Skeletal muscle cell (primary cell): ENCODE results near the gene ARHGEF7.

Experiments
- DNase-seq: peaks from one replicate; pipeline ENCODE4 v3.0.0-alpha.2; 2010; ENCODE audit warnings: low read depth
- H3K4me3 ChIP-seq: 2 replicates; pipeline ENCODE4 v1.5.1; 2011; ENCODE audit warnings: low read depth, mild to moderate bottlenecking, control low read depth, low read length, moderate library complexity

The ARHGEF7 gene

DNA sequence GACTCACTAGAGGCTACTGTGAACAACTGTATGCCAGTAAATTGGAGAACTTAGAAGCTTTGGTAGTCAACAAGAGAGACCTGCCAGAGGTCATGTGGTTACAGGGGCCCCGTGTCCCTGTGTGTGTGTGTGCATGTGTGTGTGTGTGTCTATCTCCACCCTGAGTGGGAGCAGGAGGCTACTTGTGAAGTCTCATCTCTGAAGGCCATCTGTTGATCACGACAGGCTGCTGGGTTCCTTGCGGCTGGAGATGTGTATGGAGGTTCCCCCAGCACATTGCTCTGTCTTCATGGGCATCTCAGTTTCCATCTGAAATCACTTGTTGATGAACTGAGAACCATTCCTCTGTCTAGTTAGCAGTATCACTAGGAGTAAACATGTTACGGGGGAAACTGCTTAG is 147.2 kb downstream of the ARHGEF7 start:
- DNase-seq, result no peak
- H3K4me3 ChIP-seq, result no peak overlapping the region

DNA sequence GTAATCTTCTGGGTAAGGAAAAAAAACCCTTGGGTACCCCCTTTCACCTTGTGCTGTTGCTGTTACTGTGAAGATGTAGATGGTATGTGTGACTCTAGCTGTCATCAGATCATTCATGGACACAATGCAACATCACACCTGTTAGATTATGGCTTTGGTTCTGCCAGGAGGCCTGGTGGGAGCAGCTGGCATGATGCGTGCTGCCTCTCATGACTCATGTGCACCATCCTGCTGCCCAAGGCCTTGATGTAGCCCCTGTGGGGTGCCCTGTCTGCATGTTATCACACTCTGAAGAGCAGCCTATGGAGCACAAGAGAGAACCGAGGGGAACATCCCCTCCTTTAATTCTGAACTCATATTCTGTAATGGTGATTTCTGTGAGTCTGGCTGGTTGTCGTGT is 147.6 kb downstream of the ARHGEF7 start:
- no peak overlapping the region for H3K4me3 ChIP-seq
- DNase-seq, result no peak

DNA sequence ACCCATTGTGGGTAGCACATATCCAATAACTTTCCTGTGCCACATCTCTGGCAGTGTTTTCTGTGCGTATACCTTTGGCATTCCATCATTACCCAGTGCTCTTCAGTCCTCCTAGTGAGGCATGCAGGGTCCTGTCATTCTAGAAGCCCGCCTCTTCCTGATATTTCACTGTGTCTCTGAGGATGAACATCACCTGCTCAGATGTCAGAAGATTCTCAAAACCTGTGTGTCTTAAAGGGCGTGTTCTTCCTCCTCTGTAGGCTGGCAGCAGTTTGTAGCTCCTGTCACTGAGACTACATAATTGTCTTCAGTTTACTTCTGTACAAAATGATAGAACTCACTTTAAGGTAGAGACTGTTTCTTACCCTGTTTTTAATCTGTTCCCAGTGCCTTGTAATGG is 148.5 kb downstream of the ARHGEF7 start:
- DNase-seq, result no peak
- H3K4me3 ChIP-seq, result no peak overlapping the region

DNA sequence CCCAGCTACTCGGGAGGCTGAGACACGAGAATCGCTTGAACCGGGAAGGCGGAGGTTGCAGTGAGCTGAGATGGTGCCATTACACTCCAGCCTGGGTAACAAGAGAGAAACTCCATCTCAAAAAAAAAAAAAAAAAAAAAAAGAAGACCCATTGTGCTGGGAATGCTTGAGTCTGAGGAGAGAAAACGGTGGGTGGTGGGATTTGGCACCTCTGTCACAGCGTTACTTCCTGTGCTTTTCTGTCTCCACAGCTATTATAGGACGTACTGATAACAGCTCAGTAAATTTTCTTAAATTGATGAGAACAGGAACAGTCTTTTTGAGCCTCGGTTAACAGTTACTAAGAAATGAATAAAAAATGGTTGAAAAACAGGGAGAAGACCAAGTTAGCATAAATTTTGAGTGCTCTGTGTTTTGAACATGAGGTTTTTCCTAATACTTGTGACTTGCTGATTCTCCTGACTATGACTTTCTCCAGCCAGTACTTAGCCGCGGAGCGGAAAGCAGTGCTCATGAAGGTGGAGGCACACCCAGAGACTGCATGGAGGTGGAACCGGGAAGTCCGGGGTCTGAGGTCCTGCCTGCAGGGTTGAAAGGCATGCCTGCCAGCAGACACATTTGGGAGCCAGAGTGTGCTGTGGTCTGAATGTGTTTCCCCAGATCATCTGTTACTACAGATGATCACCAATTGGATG is 150.0 kb downstream of the ARHGEF7 start:
- no peak overlapping the region for H3K4me3 ChIP-seq
- DNase-seq, result no peak

DNA sequence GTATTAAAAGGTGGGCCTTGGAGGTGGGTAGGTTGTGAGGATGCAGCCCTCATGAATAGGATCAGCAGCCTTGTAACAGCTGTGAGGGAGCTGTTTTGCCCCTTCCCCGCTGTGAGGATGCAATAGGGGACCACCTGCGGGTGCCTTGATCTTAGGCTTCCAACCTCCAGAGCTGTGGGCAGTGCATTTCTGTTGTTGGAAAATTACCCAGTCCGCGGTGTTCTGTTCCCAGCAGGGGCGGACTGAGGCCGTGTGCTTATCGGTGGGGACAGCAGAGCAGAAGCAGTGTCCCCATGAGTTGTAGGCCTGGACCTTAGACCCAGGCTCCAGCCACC is 150.6 kb downstream of the ARHGEF7 start:
- no peak for DNase-seq
- H3K4me3 ChIP-seq, result no peak overlapping the region

DNA sequence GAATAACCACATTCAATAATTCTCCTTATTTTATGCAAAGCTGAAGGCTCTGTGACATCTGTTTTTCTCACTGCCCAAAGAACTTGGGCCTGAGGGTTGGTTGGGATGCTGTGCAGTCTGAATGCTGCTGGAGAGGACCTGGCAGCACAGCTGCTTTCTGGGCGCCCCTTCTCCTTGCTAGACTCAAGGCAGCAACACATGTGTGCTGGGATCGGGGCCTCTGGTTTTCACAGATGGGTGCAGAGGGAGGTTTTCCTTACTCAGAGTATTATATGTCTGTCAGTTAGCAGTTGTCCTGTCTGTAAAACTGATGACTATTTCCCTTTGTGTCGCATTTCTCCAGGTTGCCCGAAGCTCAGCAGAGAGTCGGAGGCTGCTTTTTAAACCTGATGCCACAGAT is 152.1 kb downstream of the ARHGEF7 start:
- no peak for DNase-seq

DNA sequence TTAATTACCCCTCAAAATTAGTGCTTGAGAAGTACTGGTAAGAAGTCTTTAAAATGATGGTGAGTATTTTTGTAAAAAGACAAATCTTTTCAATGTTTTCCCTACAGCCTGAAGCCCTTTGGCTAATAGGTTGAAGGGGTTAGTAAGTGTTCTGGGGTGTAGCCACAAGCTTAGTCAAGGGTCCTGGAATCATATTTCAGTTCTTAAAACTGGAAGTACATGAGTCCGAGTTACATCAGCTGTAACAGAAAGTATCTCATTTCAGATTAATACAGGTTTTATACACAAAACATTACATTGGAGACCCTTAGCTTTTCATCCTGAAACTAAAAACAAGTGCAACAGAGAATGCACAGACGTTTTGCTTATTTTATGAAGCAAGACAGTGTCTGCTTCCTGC is 152.7 kb downstream of the ARHGEF7 start:
- DNase-seq, result no peak
- H3K4me3 ChIP-seq, result no peak overlapping the region

More for the DNA sequence above, 152.1 kb downstream of the ARHGEF7 start:
- no peak overlapping the region for H3K4me3 ChIP-seq

DNA sequence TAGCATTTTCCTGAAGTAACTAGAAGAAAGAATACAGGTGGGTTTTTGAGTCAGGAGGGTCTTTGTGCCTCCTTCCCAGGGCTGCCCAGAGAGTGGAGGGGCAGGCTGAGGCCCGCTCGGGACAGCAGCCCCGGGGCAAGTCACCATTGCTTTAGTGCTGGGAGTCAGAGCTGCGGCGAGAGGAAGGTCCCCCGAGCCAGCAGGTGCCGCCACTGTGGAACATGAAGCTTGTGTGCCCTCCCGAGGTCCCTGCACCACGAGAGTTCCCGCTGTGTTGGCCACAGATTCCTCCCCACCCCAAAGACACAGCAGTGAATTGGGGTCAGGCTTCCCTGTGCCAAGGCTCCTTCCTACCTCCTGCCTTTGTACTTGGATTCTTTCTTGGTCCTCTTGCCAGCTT is 154.4 kb downstream of the ARHGEF7 start:
- no peak for DNase-seq
- no peak overlapping the region for H3K4me3 ChIP-seq

DNA sequence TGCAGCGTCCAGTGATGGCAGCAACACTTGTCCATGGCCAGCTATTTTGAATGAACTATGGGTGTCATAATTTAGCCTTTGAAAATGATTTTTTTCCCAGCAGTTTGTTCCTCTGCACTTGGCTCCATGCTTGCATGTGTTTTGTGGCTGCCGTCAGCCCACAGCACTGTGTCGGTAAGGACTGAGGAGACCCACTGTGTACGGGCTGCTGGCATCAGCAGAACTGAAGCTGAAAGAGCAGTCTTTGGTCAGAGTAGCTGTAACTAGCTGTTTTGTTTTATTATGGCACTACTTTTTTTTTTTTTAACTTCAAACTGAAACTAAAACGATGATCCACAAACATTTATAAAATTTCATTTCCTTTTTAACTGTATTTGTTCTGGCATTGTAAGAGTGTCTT is 155.0 kb downstream of the ARHGEF7 start:
- no peak for DNase-seq
- H3K4me3 ChIP-seq, result no peak overlapping the region

DNA sequence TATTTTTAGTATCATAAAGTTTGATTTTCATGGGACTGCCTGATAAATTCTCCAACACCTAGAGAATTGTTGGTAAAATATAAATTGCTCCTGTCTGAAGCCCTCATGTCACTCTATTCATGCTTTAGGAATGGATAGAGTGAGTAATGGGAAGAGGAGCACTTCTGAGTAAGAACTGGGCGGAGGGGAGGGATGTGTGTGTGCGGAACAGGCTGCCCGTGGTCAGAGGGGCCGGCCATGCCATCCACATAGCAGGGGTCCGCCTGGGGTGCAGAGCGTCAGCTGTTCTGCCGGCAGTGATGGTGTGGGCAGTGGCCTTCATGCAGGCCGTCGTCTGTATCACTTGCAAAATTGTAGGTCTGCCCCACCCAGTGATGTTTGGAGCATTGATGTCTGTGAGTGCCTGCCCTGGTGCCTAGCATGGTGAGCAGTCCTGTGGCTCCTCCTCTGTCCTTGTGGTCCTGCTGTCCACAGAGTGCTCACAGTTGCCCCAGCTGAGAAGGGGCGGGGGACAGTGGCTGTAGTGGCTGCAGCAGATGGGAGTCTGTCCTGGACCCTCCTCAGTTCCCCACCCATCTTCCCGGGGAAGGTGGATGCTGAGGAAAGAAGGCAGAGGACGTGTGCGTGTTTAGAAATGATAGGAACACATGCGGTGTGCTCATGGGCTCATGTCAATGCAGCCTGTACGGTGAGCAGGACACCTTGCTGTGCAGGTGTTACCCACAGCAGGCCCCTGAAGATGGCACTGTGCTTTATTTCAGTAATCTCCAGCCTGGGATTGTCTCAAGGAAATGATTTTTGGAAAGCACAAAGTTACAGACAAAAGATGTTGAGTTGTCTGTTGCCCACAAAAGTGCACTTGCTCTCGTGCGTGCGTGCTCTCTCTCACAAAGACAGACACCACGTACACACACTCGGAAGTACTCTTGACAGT is 155.9 kb downstream of the ARHGEF7 start:
- H3K4me3 ChIP-seq, result no peak overlapping the region
- DNase-seq, result no peak

DNA sequence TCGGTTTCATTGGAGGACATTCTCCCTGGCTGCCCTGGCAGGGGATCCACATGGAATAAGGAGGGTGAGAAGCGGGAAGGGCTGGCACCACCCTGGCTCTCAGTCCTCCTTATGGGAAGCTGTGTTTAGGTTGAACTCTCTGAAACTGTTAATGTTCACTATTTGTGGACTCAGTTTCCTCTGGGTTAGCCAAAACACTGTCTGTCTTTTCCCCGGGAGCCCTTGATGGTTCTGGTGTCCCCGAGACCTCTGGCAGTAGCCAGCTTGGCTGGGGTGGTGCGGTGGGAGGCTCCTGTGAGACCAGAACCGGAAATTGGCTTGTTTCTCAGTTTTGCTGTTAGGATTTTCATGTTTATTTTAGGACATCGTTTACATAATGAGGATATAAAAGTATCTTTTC is 157.0 kb downstream of the ARHGEF7 start:
- no peak overlapping the region for H3K4me3 ChIP-seq
- no peak for DNase-seq

DNA sequence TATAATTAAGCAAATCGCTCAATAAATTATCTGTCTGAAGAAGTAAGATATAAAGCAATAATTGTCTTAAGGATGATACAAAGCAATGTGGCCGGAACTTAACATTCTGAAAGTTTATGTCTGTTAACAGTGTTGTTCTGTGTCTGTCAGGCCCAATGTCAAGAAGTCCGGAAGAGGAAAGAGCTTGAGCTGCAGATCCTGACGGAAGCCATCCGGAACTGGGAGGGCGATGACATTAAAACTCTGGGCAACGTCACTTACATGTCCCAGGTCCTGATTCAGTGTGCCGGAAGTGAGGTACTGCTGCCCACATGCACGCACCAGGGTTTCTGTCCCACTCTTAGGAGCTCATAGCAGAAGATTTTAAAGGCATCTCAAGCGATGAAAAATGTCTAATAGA is 160.3 kb downstream of the ARHGEF7 start:
- no peak for DNase-seq
- H3K4me3 ChIP-seq, result no peak overlapping the region

DNA sequence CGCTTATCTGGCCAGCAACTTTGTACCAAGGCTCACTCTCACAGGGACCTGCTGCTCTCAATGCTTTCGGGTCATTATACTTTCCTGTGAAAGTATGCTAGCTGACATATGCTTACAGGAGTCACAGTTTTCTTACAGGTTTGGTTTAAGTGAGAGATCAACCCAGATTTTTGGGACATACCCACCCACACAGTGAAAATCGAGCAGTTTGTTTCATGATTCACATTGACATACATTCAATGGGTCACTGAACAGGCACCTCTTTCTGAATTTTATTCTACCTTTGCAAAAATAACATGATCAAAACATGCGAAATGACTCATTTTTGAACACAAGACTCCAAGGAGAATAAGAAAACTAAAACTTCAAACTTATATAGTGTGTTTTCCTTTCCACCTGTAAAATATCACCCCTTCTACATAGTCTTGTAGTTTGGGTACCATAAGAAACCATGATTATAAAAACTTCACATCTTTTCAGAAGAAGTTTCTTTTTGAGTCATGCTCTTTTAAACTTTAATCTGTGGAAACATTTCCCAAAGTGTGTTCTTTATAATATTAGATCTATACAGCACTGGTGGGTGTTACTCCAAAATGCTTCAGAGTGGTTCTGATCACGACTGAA is 161.0 kb downstream of the ARHGEF7 start:
- H3K4me3 ChIP-seq, result no peak overlapping the region
- DNase-seq, result no peak

DNA sequence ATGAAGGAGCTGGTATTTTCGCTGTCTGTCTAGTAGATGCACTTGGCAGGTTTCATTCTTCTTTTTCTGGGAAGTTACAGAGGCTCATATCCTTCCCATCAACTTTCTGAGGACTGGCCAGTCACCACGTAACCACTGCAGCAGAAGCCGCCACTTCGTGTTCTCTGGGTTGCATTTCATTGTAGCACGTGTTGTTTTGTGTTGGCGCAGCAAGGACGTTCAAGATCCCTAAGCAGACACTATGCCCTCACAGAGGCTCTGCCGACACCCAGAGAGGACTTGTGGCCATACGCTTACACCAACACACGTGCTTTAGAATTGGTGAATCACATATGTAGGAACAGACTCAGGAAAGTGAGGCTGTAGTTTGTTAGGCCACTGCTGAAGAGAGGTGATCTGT is 163.1 kb downstream of the ARHGEF7 start:
- no peak for DNase-seq
- no peak overlapping the region for H3K4me3 ChIP-seq

DNA sequence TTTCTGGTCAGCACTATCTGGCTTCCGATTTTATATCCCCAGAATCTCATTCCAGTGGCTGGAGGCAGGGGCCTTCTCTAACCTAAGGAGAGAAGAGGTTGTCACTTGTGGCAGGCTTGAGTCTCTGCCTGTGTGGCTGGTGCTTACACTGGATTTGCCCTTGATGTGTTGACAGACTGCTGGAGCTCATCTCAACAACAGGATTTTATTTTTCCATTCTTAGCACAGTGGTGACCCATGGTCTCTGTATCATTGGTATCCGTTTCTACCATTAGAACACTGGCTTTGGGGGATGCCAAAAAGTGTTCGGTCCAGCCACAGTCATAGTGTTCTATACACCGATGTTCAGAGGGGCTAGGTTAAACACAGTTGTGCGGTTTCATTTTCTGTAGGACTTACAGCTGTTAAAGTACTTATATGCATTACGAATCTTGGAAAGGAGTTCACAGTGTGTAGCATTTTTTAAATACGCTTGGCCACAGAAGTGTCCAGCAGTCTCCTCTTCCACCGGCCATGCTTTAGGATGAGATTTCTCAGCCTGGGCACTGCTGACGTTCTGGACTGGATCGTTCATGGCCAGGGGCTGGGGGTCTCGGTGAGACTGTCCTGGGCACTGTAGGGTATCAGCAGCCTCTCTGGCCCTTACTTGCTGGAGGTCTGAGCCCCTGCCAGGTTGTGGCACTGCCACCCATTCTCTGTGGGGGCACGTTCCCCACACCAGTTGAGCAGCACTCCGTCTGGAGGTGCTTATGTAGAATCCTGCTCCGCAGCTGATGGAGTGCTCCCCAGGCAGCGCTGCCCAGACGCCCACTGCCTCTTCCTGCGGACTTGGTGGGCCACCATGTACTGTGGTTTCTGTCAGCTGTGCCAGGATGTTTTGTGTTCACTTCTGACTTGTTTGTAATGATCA is 163.9 kb downstream of the ARHGEF7 start:
- no peak for DNase-seq
- no peak overlapping the region for H3K4me3 ChIP-seq

DNA sequence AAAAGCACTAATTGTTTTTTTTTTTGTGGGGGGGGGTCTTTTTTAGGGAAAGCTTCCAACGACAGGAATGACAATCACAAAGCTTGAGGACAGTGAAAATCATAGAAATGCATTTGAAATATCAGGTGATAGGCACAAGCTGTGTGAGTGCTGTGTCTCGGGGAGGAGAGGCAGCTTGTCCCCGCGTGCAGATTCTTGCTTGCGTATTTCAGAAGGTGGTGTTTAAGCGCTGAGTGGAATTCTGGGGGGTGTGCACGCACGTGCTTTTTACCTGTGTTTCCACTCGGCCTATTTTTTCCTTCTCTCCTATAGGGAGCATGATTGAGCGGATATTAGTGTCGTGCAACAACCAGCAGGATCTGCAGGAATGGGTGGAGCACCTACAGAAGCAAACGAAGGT is 165.1 kb downstream of the ARHGEF7 start:
- DNase-seq, result no peak
- H3K4me3 ChIP-seq, result no peak overlapping the region

DNA sequence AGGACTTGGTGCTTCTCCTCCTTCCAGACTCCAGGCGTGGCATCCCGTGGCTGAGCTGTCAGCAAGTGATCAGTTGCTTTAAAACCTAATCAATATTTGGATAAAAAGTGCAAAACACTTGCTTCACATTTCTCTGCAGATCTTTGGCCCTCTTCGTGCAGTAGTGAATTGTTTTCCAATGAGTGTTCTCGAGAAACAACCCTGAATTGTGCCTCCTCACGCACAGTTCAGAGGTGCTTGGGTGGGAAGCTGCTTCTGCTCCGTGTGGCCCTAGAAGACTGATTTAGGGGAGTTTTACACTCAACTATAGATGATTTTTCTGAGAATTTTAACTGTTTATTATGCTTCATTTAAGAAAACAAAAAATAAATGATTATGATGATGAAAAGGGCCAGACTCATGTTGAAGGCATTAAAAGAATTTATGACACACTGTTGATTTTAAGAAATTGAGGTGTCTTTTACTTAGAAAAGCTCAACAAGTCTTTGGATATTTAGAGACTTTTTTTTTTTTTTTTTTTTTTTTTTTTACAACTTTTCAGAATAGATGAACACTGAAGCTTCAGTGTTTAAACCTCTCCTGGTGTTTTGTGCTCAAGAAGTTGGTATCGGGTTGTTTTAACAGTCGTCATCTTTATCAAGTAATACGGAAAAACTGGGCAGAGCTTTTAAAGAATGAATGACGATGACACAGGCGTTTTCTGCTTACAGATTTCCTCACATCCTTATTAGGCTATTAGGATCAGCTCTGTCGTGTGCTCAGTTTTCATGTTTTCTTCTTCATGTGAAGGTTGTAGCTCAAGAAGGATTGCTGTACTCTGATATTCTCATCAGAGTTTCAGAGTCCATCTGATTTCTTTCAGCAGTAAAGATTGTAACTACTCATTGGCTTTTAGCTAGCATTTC is 165.8 kb downstream of the ARHGEF7 start:
- no peak overlapping the region for H3K4me3 ChIP-seq
- DNase-seq, result no peak

DNA sequence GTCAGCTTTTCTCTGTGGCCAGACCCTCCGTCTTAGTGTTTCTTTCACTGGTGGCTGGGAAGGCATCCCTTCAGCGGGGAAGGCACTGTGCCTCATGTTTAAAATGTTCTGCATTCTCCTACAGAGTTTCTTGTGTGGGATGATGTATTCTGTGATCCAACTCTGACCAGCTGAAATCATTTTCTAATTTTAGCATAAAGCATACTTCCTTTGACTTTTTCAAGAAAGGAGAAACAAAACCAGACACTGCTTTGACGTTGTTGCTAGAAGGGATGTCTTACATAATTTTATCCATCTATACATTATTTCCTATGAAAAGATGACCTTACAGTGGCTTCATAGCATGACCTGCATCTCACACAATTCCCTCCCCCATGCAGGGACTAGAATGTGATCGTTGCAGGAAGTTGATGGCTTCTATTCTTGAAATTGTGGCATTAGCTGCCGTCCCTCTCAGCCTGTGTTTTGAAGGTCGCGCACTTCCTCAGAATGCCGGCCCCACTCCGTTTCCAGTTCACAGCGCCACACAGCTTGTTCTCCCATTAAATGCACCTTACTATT is 166.7 kb downstream of the ARHGEF7 start:
- no peak overlapping the region for H3K4me3 ChIP-seq
- DNase-seq, result no peak
